ENCODE data around the gene SEC24A.

DNA sequence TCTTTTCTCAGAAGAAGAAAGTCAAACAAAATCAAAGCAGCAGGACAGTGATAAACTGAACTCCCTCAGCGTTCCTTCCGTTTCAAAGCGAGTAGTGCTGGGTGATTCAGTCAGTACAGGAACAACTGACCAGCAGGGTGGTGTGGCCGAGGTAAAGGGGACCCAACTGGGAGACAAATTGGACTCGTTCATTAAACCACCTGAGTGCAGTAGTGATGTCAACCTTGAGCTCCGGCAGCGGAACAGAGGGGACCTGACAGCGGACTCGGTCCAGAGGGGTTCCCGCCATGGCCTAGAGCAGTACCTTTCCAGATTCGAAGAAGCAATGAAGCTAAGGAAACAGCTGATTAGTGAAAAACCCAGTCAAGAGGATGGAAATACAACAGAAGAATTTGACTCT, 92.5 kb downstream of the SEC24A start:
- TF ChIP-seq, protein P1, sequence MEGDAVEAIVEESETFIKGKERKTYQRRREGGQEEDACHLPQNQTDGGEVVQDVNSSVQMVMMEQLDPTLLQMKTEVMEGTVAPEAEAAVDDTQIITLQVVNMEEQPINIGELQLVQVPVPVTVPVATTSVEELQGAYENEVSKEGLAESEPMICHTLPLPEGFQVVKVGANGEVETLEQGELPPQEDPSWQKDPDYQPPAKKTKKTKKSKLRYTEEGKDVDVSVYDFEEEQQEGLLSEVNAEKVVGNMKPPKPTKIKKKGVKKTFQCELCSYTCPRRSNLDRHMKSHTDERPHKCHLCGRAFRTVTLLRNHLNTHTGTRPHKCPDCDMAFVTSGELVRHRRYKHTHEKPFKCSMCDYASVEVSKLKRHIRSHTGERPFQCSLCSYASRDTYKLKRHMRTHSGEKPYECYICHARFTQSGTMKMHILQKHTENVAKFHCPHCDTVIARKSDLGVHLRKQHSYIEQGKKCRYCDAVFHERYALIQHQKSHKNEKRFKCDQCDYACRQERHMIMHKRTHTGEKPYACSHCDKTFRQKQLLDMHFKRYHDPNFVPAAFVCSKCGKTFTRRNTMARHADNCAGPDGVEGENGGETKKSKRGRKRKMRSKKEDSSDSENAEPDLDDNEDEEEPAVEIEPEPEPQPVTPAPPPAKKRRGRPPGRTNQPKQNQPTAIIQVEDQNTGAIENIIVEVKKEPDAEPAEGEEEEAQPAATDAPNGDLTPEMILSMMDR (IDR thresholded peaks at IDR 0.05) = no peak
- no peak for TF ChIP-seq POLR2A (IDR thresholded peaks at IDR 0.05)

Measured in suprapubic skin (tissue), 3 donors.